ENCODE data around the gene COL4A2. TPM values are rescaled to one million over a fixed set of nuclear protein-coding genes. Genes with fewer than 3 reads are reported as not detected.

COL4A2 gene
- total RNA-seq, 4 donors from 2014 or later = 51.2 to 85.8 (median 70.5) TPM

DNA sequence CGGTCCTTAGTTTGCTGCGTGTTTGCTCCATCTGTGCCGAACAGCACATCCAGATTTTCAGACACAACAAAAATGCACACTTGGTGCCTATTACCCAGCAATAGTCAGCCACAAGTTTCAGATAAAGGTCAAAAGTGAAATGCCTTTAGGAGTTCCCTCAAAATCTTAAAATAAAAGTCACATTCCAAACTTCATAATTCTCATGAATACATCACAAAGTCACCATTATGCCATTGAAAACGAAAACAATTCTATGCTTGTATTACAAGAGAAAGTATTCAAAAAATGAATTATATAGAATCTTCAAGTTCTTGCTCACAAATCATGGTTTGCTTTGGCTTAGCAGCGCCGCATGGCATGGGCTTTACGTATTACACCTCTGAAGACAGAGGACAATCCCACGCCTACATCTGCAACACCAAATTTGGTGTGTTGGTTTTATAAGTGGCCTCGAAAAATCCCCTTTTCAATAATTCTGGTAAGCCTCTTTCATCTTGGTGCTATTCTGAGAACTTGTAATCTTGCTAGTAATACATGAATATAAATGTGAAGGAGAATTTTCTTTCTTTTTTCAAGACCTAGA, 26.8 kb upstream of the COL4A2 start:
- Histone ChIP-seq H3K27ac (peak overlapping the region; percentile 53 to 69 (median 56)), H3K36me3 (no peaks in the 10 kb centered on the region), H3K27me3 (no peaks in the 10 kb centered on the region), H3K9me3 (no peaks in the 10 kb centered on the region), H3K4me1 (peaks cover 19 to 28% of the 10 kb centered on the region in 2 donors), H3K4me3 (no peak overlapping the region)
- no peak for TF ChIP-seq POLR2A (IDR thresholded peaks at IDR 0.05)
- TF ChIP-seq, protein P1, sequence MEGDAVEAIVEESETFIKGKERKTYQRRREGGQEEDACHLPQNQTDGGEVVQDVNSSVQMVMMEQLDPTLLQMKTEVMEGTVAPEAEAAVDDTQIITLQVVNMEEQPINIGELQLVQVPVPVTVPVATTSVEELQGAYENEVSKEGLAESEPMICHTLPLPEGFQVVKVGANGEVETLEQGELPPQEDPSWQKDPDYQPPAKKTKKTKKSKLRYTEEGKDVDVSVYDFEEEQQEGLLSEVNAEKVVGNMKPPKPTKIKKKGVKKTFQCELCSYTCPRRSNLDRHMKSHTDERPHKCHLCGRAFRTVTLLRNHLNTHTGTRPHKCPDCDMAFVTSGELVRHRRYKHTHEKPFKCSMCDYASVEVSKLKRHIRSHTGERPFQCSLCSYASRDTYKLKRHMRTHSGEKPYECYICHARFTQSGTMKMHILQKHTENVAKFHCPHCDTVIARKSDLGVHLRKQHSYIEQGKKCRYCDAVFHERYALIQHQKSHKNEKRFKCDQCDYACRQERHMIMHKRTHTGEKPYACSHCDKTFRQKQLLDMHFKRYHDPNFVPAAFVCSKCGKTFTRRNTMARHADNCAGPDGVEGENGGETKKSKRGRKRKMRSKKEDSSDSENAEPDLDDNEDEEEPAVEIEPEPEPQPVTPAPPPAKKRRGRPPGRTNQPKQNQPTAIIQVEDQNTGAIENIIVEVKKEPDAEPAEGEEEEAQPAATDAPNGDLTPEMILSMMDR (IDR thresholded peaks at IDR 0.05 in 4 of 5, conservative IDR thresholded peaks at IDR 0.05 in 1 of 5) = no peak
- intact Hi-C loops (cut with DNase I; ENCODE audit: low total_unique reads) (no loop called here), in situ Hi-C loops (cut with MboI; ENCODE audit: low sequenced_read_pairs in 4 of 4) (no loop called here)
- DNase-seq (no peak), ATAC-seq (no peak)

DNA sequence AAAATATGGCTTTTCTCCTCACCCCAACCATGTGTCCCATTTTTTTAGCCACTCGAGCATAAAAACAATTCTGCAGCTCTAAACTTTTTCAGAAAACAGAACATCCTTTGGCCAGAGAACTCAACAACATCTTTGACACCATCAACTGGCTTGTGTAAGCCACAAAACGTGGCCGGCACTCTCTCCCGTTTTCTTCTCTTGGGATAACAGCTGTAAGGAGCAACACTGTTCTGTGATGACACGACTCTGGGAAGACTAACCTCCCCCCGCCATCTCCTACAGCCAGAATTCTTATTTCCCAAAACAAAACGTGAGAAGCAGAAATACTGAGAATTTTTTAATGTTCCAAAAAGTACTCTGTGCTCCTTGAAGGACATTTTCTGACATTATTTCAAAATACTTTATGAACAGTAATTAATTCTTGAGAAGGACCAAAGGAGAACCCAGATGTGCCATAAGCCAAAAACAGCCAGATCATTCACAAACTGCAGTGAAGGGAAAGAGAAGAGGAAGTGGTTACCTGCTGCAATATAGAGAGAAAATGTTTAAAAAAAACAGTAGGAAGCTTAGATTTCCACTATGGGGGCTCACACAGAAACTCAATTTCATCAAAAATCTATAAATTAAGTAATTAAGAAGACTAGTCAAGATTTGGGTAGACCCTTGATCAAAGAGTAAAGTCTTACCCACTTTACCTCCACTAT, 25.9 kb upstream of the COL4A2 start:
- Histone ChIP-seq H3K9me3 (no peaks in the 10 kb centered on the region), H3K4me3 (no peak overlapping the region), H3K4me1 (peaks cover 17 to 28% of the 10 kb centered on the region in 2 donors), H3K27ac (peak overlapping the region; percentile 53 to 69 (median 56)), H3K36me3 (no peaks in the 10 kb centered on the region), H3K27me3 (no peaks in the 10 kb centered on the region)
- in situ Hi-C loops (cut with MboI; ENCODE audit: low sequenced_read_pairs in 4 of 4) (no loop called here), intact Hi-C loops (cut with DNase I; ENCODE audit: low total_unique reads) (no loop called here)
- peak; percentile 58 to 77 for DNase-seq
- TF ChIP-seq, protein P1 (IDR thresholded peaks at IDR 0.05 in 4 of 5, conservative IDR thresholded peaks at IDR 0.05 in 1 of 5) = no peak
- no peak for TF ChIP-seq POLR2A (IDR thresholded peaks at IDR 0.05)
- peak; percentile 76 to 84 for ATAC-seq

DNA sequence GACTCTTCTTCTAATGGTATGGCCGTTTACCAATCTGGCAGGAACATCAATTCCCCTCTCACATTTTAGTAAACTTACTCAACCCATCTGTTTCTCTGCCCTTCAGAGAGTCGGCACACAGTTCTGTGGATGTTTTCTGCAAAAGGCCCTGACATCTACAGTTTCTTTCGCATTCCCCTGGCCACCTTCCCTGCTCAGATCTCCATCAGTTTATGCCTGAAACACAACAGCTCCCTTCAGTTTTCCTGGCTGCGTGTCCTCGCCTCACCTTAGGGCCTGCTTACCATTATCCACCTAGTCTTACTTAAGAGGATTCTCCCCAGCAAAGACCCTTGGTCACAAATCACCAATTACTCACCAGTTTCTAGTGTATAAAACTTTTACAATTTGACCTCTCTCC, 25.3 kb upstream of the COL4A2 start:
- H3K4me3 ChIP-seq = no peak overlapping the region
- DNase-seq (no peak), ATAC-seq (no peak)
- H3K27me3 ChIP-seq = no peaks in the 10 kb centered on the region
- H3K4me1 ChIP-seq = peaks cover 17 to 25% of the 10 kb centered on the region in 2 donors
- in situ Hi-C loops (cut with MboI; ENCODE audit: low sequenced_read_pairs in 4 of 4) (no loop called here), intact Hi-C loops (cut with DNase I; ENCODE audit: low total_unique reads) (no loop called here)
- TF ChIP-seq POLR2A (IDR thresholded peaks at IDR 0.05) = no peak
- TF ChIP-seq, protein P1 (IDR thresholded peaks at IDR 0.05 in 4 of 5, conservative IDR thresholded peaks at IDR 0.05 in 1 of 5) = no peak
- no peaks in the 10 kb centered on the region for H3K9me3 ChIP-seq
- no peaks in the 10 kb centered on the region for H3K36me3 ChIP-seq
- peak overlapping the region; percentile 46 to 63 (median 50) for H3K27ac ChIP-seq

DNA sequence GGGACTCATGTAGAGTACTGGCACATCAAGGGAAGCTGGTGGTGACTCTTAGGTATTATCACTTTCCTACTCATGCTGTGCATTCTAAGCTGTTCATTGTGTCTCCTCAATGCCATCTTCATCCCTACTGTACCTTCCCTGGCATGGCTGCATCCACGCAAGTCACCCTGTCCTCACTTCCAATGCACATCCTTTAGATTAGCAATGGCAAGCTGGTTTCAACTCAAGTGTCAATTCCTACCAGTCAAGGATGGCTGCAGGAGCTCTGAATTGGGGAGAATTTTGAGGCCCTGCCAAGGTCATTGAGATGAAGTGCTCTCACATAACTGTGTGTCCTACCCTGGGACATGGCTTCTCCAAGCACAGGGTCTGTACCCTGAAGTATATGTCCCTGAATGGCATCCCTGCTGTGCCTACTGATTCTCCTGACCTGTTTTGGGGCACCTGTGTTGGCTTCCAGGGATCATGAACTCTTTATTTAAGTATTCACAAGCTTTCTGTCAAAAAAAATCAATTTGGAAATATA, 24.7 kb upstream of the COL4A2 start:
- in situ Hi-C loops (cut with MboI; ENCODE audit: low sequenced_read_pairs in 4 of 4) (no loop called here), intact Hi-C loops (cut with DNase I; ENCODE audit: low total_unique reads) (no loop called here)
- Histone ChIP-seq H3K4me1 (peaks cover 13 to 27% of the 10 kb centered on the region in 2 donors), H3K27ac (peak overlapping the region in 2 of 4 donors; percentile 20 to 63), H3K27me3 (no peaks in the 10 kb centered on the region), H3K9me3 (no peaks in the 10 kb centered on the region), H3K4me3 (no peak overlapping the region), H3K36me3 (no peaks in the 10 kb centered on the region)
- ATAC-seq (no peak), DNase-seq (no peak)
- TF ChIP-seq, protein P1 (IDR thresholded peaks at IDR 0.05 in 4 of 5, conservative IDR thresholded peaks at IDR 0.05 in 1 of 5) = no peak
- no peak for TF ChIP-seq POLR2A (IDR thresholded peaks at IDR 0.05)
